Measurements from ENCODE around the gene STK10. TPM values are rescaled to one million over a fixed set of nuclear protein-coding genes. Genes with fewer than 3 reads are reported as not detected.

The STK10 gene
- total RNA-seq, 2 experiments from 2014 or later: 211 to 229 TPM

DNA sequence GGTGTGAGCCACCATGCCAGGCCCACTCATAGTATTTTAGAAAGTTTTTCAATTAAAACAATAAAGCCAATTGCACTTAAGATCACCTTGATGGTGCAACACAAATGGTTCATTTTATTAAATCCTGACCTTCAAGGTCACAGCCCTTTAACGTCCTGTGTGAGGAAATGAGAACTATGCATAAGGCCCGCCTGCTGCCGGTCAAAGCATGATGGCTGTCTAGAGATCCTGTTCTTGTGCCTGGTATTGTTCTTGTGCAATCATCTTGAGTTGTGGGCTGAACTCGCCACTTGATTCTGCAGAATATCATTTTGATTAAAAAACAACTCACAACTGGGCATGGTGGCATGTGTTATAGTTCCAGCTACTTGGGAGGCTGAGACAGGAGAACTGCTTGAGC is 137.9 kb downstream of the STK10 start:
- H3K4me1 ChIP-seq (ENCODE audit: insufficient read depth, low read length): no peaks in the 10 kb centered on the region
- no peak for DNase-seq
- H3K4me1 Mint-ChIP-seq (ENCODE audit: low read depth): peaks cover 14% of the 10 kb centered on the region
- H3K4me3 ChIP-seq (ENCODE audit: low read length): no peak overlapping the region
- H3K36me3 ChIP-seq (ENCODE audit: insufficient read depth, low read length): peaks cover 97% of the 10 kb centered on the region
- no peaks in the 10 kb centered on the region for H3K9me3 Mint-ChIP-seq
- POLR2A ChIA-PET: no interaction called here
- no peak overlapping the region for H3K27ac Mint-ChIP-seq
- no peak for ATAC-seq (ENCODE audit: poor library complexity)
- no peaks in the 10 kb centered on the region for H3K9me3 ChIP-seq (ENCODE audit: control insufficient read depth in 1 of 2, insufficient read depth in 1 of 2, low read length in 2 of 2)
- H3K27ac ChIP-seq (ENCODE audit: low read depth in 1 of 2, low read length in 2 of 2): no peak overlapping the region
- CTCF ChIA-PET: no interaction called here
- no peaks in the 10 kb centered on the region for H3K27me3 ChIP-seq (ENCODE audit: control insufficient read depth in 1 of 2, insufficient read depth in 2 of 2, low read length in 2 of 2)
- TF ChIP-seq CTCF (IDR thresholded peaks at IDR 0.05): no peak
- peaks cover 91% of the 10 kb centered on the region for H3K36me3 Mint-ChIP-seq (ENCODE audit: low read depth)
- intact Hi-C loops (cut with DNase I, micrococcal nuclease): no loop called here
- H3K4me3 Mint-ChIP-seq: no peak overlapping the region
- H3K27me3 Mint-ChIP-seq: no peaks in the 10 kb centered on the region

- H3K4me1 ChIP-seq (ENCODE audit: insufficient read depth, low read length): no peaks in the 10 kb centered on the region
- CTCF ChIA-PET: no interaction called here
- H3K4me1 Mint-ChIP-seq (ENCODE audit: low read depth): peaks cover 14% of the 10 kb centered on the region
- no peaks in the 10 kb centered on the region for H3K9me3 ChIP-seq (ENCODE audit: control insufficient read depth in 1 of 2, insufficient read depth in 1 of 2, low read length in 2 of 2)
- peaks cover 97% of the 10 kb centered on the region for H3K36me3 ChIP-seq (ENCODE audit: insufficient read depth, low read length)
- ATAC-seq (ENCODE audit: poor library complexity) (no peak), DNase-seq (no peak)
- TF ChIP-seq CTCF (IDR thresholded peaks at IDR 0.05): no peak
- H3K4me3 Mint-ChIP-seq: no peak overlapping the region
- H3K36me3 Mint-ChIP-seq (ENCODE audit: low read depth): peaks cover 92% of the 10 kb centered on the region
- no peak overlapping the region for H3K4me3 ChIP-seq (ENCODE audit: low read length)
- H3K27me3 Mint-ChIP-seq: no peaks in the 10 kb centered on the region
- no peaks in the 10 kb centered on the region for H3K9me3 Mint-ChIP-seq
- H3K27ac ChIP-seq (ENCODE audit: low read depth in 1 of 2, low read length in 2 of 2): no peak overlapping the region
- POLR2A ChIA-PET: no interaction called here
- intact Hi-C loops (cut with DNase I, micrococcal nuclease): loop anchor here in 1 of 2 experiments (10.0 kb wide), 1 partner anchor 565 kb away; no protein-coding TSS in a partner anchor
- peak overlapping the region; percentile 86 for H3K27ac Mint-ChIP-seq
- H3K27me3 ChIP-seq (ENCODE audit: control insufficient read depth in 1 of 2, insufficient read depth in 2 of 2, low read length in 2 of 2): no peaks in the 10 kb centered on the region
Observed at GRCh38 chr5:172049226-172049796, 138.7 kb downstream of the STK10 start.

DNA sequence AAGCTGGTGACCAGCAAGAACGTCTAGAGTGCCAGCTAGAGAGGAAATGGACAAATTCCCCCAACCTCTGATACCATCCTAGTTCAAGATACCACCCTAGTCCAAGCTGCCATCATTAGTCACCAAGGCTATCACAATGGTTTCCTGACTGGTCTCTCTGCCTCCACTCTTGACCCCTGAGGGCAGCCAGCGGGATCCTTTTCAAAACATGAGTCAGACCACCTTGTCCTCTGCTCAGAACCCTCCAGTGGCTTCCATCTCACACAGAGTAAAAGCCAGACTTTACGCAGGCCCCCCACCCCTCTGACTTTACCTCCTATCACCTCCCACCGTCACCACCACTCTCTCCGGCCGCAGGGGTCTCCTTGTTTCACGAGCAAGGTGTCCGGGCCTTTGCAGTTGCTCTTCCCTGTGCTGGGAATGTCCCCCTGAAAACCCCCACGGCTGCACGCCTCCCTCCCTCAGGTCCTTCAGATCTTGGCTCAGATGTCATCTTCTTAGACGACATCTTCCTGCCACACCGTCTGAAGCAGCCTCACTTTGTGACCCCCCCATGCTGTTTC is 139.4 kb downstream of the STK10 start:
- ChIA-PET CTCF (no interaction called here), POLR2A (no interaction called here)
- Mint-ChIP-seq H3K4me3 (no peak overlapping the region), H3K27me3 (no peaks in the 10 kb centered on the region), H3K36me3 (ENCODE audit: low read depth) (peaks cover 91% of the 10 kb centered on the region), H3K4me1 (ENCODE audit: low read depth) (peaks cover 14% of the 10 kb centered on the region), H3K9me3 (no peaks in the 10 kb centered on the region), H3K27ac (peak overlapping the region; percentile 86)
- no peak for TF ChIP-seq CTCF (IDR thresholded peaks at IDR 0.05)
- Histone ChIP-seq H3K4me3 (ENCODE audit: low read length) (no peak overlapping the region), H3K27ac (ENCODE audit: low read depth in 1 of 2, low read length in 2 of 2) (no peak overlapping the region), H3K27me3 (ENCODE audit: control insufficient read depth in 1 of 2, insufficient read depth in 2 of 2, low read length in 2 of 2) (no peaks in the 10 kb centered on the region), H3K9me3 (ENCODE audit: control insufficient read depth in 1 of 2, insufficient read depth in 1 of 2, low read length in 2 of 2) (no peaks in the 10 kb centered on the region), H3K4me1 (ENCODE audit: insufficient read depth, low read length) (no peaks in the 10 kb centered on the region), H3K36me3 (ENCODE audit: insufficient read depth, low read length) (peaks cover 97% of the 10 kb centered on the region)
- no peak for ATAC-seq (ENCODE audit: poor library complexity)
- DNase-seq: no peak
- intact Hi-C loops (cut with DNase I, micrococcal nuclease): loop anchor here in 1 of 2 experiments (10.0 kb wide), 1 partner anchor 564 kb away; no protein-coding TSS in a partner anchor
